ENCODE measurements around the gene DBH.

DBH gene

GRCh38 chr9:133633681-133634080, 2.5 kb upstream of the DBH start:
- TF ChIP-seq, protein P1, sequence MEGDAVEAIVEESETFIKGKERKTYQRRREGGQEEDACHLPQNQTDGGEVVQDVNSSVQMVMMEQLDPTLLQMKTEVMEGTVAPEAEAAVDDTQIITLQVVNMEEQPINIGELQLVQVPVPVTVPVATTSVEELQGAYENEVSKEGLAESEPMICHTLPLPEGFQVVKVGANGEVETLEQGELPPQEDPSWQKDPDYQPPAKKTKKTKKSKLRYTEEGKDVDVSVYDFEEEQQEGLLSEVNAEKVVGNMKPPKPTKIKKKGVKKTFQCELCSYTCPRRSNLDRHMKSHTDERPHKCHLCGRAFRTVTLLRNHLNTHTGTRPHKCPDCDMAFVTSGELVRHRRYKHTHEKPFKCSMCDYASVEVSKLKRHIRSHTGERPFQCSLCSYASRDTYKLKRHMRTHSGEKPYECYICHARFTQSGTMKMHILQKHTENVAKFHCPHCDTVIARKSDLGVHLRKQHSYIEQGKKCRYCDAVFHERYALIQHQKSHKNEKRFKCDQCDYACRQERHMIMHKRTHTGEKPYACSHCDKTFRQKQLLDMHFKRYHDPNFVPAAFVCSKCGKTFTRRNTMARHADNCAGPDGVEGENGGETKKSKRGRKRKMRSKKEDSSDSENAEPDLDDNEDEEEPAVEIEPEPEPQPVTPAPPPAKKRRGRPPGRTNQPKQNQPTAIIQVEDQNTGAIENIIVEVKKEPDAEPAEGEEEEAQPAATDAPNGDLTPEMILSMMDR (IDR thresholded peaks at IDR 0.05), result no peak
- no peak for DNase-seq (ENCODE audit: low spot score)
- no peak overlapping the region for H3K27ac ChIP-seq
- H3K4me3 ChIP-seq, result no peak overlapping the region

GRCh38 chr9:133634081-133634691, 2.0 kb upstream of the DBH start:
- Histone ChIP-seq H3K27ac (no peak overlapping the region), H3K4me3 (no peak overlapping the region)
- TF ChIP-seq, protein P1 (IDR thresholded peaks at IDR 0.05), result no peak
- DNase-seq (ENCODE audit: low spot score), result no peak

DNA sequence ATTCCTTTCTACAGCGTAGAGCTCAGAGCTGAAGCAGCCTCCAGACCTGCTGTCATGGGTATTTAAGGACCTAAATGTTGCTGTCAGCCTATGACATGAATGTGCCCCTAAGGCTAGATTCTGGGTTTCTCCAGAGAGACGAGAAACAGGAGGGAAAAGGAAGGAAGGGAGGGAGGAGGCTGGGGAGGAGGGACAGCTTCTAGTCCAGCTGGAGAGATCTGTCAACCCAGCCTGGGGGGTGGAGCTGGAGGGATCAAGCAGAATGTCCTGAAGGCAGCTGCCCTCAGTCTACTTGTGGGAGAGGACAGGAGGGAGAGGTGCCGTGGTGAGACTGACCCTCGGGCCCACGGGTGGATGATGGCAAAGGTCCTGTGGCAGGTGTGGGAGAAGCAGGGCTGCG, 1.1 kb upstream of the DBH start:
- TF ChIP-seq, protein P1 (IDR thresholded peaks at IDR 0.05), result no peak
- no peak overlapping the region for H3K27ac ChIP-seq
- DNase-seq (ENCODE audit: low spot score), result no peak
- H3K4me3 ChIP-seq, result no peak overlapping the region

DNA sequence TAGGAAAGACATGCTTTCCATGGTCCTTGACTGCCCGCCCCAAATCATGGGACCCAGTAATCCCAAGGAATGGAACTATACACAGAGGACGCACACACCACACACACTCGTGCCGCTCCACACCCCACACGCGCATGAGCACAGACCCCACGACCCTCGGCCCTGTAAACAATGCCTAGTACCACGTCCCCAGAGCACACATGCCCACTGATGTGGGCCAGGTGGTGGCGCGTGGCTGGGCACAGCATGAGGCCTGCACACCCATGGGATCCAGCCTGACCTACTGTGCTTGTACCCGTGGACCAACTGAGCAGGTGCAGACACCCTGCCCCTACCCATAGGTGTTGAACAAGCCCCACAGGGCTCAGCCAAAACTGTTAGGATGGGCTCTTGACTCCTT, 739 bp downstream of the DBH start:
- H3K4me3 ChIP-seq, result no peak overlapping the region
- no peak for DNase-seq (ENCODE audit: low spot score)
- no peak overlapping the region for H3K27ac ChIP-seq
- TF ChIP-seq, protein P1 (IDR thresholded peaks at IDR 0.05), result no peak

DNA sequence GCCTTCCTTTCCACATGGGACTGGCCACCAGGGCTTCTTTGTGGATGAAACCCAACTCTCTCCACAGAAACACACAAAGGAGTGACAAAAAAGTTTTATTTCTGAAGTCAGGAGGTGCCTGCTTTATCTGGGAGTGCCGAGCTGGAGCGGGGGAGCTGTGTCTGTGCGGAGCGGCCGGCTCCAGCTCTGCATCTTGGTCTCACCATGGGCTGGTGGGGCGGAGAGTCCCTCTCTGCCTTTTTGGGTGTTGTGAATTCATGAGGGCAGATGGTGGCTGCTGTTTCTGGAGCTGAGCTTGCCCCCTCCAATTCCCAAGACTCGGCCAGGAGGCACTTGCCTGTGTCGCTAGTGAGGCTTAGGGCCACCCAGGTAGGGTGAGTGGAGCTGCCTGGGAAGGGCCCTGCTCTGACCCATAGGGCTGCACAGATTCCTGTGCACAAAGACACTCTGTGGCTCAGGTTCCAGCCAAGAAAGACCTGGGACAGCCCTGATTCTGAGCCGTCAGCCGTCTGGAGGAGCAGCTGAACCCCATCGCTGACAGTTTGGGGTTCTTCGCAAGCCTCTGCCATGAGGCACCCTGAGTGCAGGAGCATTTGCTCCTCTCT, 1.4 kb downstream of the DBH start:
- no peak overlapping the region for H3K27ac ChIP-seq
- TF ChIP-seq, protein P1 (IDR thresholded peaks at IDR 0.05), result no peak

GRCh38 chr9:133638076-133638475, 1.9 kb downstream of the DBH start:
- Histone ChIP-seq H3K4me3 (no peak overlapping the region), H3K27ac (no peak overlapping the region)
- no peak for DNase-seq (ENCODE audit: low spot score)
- TF ChIP-seq, protein P1 (IDR thresholded peaks at IDR 0.05), result no peak

More for the DNA sequence above, 1.4 kb downstream of the DBH start:
- DNase-seq (ENCODE audit: low spot score), result no peak
- H3K4me3 ChIP-seq, result no peak overlapping the region

DNA sequence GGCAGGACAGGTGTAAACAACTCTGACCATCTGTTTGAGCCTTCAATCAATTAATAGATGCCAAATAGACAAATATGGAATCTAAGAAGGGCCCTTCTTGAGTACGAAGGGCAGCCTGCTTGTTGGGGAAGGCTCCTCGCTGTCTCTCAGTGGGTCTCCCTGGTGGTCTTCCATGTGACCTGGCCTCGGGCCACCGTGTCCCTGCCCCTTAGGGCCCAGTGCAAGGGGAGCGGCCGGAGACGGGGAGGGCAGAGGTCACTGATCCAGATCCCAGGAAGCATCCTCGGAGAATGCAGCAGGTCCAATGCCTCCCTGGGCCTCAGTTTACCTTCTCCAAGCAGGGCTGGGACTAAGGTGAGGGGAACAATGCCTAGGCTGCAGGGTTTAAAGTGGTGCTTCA, 2.5 kb downstream of the DBH start:
- DNase-seq (ENCODE audit: low spot score), result no peak
- no peak overlapping the region for H3K4me3 ChIP-seq

More for the DNA sequence above, 2.5 kb downstream of the DBH start:
- TF ChIP-seq, protein P1 (IDR thresholded peaks at IDR 0.05), result no peak
- no peak overlapping the region for H3K27ac ChIP-seq
